Measurements from ENCODE around the gene DIP2C.

DIP2C gene

GRCh38 chr10:241966-242643 lies 447.4 kb downstream of the DIP2C start:
- no peak for DNase-seq

GRCh38 chr10:241451-241850 lies 448.0 kb downstream of the DIP2C start:
- DNase-seq, result no peak

GRCh38 chr10:239109-239508 lies 450.4 kb downstream of the DIP2C start:
- no peak for DNase-seq

GRCh38 chr10:235915-236314 lies 453.6 kb downstream of the DIP2C start:
- DNase-seq, result no peak

GRCh38 chr10:234708-235406 lies 454.6 kb downstream of the DIP2C start:
- no peak for DNase-seq

GRCh38 chr10:232878-233277 lies 456.6 kb downstream of the DIP2C start:
- no peak for DNase-seq

DNA sequence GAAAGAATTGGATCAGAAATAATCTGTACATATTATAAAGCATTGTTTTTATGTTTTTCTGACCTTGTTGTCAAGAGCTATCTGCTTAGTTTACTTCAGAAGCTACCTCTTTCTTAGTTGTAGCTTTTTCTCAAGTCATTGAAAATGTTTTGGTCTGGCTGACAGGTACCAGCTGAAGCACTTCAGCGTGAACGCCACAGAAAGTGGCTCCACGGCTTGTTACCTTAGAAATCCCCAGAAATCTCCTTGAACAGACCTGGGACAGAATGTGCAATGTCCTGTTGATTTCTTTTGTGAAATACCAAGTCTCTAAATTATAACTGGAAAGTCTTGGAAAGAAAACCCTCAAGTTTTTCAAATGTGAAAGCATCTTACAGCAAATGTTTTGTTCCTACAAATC lies 457.4 kb downstream of the DIP2C start:
- no peak for DNase-seq

DNA sequence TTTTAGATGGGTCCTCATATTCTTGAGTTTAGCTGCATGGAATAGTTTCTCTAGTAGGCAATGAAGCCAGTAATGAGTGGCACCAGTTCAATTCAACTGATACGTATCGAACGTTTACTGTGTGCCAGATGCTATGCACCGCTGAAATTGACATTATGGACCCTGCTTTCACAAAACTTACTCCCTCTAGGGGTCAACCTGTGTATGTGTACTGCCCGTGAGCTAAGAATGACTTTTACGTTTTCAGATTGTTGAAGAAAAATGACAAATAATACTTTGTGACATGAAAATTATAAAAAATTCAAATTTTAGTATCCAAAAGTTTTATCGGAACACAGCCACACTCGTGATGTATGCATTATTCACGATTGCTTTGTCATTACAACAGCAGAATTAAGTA lies 458.7 kb downstream of the DIP2C start:
- DNase-seq, result no peak

DNA sequence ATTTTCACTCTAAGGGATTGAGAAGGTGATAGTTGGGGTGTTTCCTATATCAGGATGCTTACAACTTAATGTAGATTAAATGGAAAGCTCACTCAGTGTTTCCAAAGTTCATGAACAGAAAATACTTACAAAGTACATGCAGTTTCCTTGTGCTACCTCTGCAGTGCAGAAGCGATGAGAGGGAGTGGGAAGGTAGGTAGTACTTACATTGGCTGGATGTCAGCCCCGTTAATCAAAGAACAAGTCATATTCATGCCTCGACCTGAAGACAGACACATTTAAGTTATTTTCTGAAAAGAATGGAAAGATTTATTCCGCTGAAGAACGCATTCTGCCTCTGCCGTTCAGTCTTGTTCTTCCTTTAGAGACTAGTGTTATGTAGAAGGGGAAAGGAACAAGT lies 461.1 kb downstream of the DIP2C start:
- DNase-seq, result no peak

DNA sequence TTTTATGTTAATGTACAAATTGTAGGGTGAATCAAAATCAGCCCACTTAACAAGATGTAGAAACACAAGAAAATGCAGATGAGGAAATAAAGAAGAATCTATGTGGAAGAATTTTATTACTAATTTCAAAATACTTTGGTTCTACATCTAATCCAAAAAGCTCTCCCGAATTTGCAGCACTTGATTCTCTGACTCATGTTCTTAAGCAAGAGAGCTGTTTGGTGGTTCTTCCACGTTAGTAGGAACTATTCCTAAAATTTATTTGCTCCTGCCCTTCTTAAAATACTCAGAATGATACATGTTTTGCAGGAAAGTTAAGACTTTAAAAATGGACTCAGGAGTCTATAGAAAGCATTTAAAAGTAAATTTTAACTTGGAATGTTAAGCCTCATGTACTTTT lies 462.5 kb downstream of the DIP2C start:
- DNase-seq, result no peak

DNA sequence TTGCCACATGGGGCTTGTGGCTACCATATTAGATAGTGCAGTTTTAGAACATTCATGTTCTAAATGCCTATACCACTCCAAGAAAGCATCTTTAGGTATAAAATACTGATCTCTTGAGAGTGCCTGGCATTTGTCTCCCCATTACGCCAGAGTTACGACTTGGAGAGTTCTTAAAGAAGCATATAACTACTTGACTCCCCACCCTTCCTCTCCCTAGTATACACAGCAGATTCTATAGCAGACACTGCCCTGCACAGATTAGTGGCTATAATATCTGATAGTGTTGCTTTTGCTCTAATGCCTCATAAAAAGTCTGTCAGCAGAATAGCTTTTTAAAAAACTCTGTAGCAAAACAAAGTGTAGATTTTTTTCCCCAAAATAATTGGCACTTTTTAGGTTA lies 463.4 kb downstream of the DIP2C start:
- DNase-seq, result no peak

- DNase-seq, result no peak
Observed at GRCh38 chr10:224571-224970, 464.9 kb downstream of the DIP2C start.

All from stimulated activated CD8-positive, alpha-beta memory T cell treated with anti-CD3 and anti-CD28 coated beads, Interleukin-4, amount 100 ng/mL, for 48 hours (primary cell).